NOMO-1 treated with dmso at 0.1 percent for 144 hours (cell line): ENCODE data around the gene MPZL1.

Experiments used
- DNase-seq: peaks from one replicate; lab custom pipeline; 2025; ENCODE audit not compliant: unreplicated experiment; lab: John Stamatoyannopoulos, UW

Gene MPZL1

DNA sequence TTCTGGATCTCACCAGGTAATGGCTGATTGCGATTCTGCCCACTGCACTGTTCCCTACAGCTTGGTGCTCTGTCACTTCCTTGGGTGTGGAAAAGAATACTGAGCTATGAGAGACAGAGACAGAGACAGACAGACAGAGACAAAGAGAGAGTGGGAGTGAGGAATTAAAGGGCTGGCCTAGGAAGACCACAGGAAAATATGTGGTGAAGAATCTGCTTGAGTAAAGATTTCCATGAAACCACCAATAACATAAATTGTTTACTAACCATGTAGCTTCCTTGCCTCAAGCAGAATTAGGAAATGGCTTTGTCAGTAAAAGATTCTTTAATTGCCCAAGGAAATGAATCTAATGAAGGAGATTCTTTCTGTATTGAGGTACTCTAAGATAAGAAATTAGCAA is 54.4 kb downstream of the MPZL1 start:
- no peak for DNase-seq

DNA sequence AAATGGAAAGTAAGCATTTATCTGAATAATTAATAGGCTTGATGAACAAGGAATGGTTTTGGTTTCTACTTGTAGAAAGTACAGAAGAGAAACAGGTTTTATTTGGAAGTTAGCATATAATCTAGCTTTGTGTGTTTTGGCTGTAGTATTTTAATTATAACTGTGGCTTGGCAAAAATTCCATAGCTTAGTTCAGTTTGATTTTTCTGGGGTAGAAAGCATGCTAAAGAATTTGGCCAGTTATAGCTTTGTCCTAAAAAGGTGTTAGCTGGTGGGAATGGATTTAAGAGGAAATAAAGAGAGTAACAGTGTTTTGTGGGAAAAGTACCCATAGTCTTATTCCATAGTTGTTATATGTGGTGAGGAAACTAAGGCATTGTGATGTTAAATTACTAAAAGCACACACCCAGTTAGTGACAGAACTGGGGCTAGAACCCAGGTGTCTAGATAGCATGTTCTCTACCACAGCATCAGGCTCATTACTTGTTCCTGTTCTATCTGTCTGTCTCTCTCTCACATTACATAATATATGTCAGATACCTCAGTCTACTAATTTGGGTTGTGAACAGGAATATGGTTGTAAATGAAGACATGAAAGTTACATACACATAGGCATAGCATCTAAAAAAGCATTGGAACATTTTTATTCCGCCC is 55.0 kb downstream of the MPZL1 start:
- no peak for DNase-seq

GRCh38 chr1:167777269-167777650 is 55.5 kb downstream of the MPZL1 start:
- no peak for DNase-seq

GRCh38 chr1:167781558-167781957 is 59.8 kb downstream of the MPZL1 start:
- DNase-seq, result no peak

- DNase-seq, result no peak
Observed at GRCh38 chr1:167782946-167783345, 61.2 kb downstream of the MPZL1 start.

- DNase-seq, result no peak
Observed at GRCh38 chr1:167784876-167785550, 63.2 kb downstream of the MPZL1 start.

- no peak for DNase-seq
Observed at GRCh38 chr1:167786502-167786901, 64.7 kb downstream of the MPZL1 start.

- no peak for DNase-seq
Observed at GRCh38 chr1:167789501-167789900, 67.7 kb downstream of the MPZL1 start.

- no peak for DNase-seq
Observed at GRCh38 chr1:167790117-167790516, 68.3 kb downstream of the MPZL1 start.

DNA sequence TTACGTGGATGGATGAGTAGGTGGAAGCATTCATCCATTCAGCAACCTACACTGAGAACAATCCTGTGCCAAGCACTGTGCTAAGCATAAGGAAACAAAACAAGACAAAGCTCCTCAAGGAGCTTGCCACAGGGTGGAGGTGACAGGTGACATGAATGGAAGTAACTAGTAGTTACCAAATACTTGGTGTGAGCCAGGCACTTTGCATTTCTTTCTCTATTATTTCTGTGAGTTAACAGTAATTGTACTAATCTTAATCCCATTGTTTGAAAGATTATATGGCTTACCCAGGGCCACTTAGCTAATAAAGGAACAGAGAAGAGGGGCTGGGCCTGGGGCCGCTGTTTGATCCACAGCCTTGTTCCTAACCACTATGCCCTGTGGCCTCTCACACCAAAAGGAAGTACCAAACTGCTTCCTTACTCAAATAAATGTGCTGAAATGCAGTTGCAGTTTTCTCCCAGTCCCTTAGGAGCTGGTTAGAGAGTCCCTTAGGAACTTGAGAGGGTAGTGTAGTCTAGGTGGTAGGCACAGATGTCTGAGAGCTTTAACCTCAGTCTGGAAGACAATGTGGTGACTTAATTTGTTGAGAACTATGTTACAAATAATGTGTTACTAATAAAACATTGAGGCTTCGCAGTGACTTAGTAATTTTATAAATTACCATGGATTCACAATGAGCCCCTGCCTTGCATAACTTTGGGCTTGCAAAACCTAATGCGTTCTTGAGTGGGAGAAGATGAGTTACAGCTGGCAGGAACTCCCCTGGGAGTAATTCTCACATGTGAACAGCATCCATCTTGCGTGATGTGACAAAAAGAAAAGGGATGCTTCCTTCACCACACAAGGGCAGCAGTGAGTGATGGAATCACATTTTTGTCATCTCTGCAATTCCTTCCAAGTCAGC is 69.8 kb downstream of the MPZL1 start:
- peak; percentile 8 for DNase-seq

DNA sequence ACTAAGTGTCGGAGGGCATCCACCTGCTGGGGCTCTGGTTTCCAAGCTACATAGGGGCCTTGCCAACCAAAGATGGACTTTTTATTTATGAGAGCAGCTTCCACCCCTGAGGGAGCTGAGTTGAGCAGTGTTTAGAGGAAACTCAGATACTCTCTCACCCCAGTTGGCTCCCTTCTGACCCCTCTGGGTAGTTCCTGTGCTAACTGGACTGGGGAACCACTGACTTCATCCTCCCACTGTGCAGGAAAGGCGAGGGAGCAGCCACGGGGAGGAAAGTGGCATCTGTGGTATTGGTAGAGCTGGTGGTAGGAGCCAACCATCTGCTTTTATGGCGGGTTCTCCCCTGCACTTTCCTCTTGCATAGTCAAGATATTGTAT is 70.4 kb downstream of the MPZL1 start:
- DNase-seq, result no peak

- no peak for DNase-seq
Observed at GRCh38 chr1:167794043-167794442, 72.3 kb downstream of the MPZL1 start.

DNA sequence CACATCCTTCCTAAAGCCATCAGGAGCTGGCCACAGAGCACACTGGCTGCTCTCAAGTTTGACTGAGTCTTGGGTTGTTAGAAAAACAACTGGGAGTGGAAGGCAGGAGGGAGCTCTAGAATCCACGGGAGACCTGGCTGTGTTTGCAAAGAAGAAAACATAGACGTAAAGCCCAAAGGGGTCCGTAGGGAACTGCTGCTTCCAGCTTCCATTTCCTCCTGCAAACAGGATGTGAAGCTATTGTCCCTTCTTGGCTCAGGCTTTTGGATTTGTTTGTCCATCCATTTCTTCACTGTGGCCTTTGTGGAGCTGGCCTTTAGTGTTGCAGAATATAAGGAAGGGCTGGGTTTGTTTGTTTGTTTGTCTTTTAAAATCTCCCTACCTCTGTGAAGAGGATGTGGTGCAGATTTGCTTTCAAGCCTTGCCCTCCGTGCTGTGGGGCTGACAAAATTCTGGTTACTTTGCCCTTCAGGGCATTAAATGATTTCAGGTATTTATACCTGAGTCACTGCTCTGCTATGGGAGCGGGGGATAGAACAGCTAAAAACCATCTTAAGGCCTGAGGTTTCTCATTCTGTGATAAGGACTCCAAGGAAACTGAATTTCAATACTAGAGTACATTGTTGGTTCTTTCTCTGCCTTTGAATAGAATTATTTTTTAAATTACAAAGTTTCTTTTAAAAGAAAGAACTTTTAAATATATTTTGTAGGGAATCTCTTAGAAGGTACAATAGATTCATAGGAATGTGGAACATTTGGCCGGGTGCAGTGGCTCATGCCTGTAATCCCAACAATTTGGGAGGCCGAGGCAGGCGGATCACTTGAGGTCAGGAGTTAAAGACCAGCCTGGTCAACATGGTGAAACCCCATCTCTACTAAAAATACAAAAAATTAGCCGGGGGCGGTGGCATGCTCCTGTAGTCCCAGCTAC is 74.3 kb downstream of the MPZL1 start:
- no peak for DNase-seq

GRCh38 chr1:167797015-167797414 is 75.2 kb downstream of the MPZL1 start:
- DNase-seq, result peak; percentile 69

GRCh38 chr1:167798952-167799351 is 77.2 kb downstream of the MPZL1 start:
- no peak for DNase-seq

DNA sequence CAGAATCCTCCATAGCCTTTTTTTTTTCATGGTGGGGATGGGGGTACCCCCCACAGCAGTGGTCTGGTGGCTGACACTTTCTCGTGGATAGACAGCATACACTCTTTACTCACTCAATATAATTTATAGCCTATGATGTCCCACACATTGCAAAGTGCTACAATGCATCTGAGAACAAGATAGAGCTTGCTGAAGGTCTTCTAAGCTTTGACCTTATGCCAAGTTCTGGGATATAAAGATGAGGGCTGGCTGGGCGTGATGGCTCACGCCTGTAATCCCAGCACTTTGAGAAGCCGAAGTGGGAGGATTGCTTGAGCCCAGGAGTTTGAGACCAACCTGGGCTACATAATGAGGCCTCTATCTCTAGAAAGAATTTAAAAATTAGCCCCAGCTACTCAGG is 78.0 kb downstream of the MPZL1 start:
- no peak for DNase-seq

- no peak for DNase-seq
Observed at GRCh38 chr1:167800251-167800650, 78.5 kb downstream of the MPZL1 start.

DNA sequence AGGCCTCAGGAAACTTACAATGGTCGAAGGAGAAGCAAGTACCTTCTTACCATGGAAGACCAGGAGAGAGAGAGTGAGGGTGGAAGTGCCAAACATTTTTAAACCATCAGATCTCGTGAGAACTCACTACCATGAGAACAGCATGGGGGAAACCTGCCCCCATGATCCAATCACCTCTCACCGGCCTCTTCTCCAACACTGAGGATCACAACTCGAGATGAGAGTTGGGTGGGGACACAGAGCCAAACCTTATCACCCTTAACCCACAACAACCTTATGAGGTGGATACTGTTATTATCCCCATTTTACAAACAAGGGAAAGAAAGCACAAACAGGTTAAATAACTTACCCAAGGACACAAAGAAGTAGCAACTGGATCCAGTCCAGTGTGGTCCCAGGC is 80.5 kb downstream of the MPZL1 start:
- DNase-seq, result no peak

DNA sequence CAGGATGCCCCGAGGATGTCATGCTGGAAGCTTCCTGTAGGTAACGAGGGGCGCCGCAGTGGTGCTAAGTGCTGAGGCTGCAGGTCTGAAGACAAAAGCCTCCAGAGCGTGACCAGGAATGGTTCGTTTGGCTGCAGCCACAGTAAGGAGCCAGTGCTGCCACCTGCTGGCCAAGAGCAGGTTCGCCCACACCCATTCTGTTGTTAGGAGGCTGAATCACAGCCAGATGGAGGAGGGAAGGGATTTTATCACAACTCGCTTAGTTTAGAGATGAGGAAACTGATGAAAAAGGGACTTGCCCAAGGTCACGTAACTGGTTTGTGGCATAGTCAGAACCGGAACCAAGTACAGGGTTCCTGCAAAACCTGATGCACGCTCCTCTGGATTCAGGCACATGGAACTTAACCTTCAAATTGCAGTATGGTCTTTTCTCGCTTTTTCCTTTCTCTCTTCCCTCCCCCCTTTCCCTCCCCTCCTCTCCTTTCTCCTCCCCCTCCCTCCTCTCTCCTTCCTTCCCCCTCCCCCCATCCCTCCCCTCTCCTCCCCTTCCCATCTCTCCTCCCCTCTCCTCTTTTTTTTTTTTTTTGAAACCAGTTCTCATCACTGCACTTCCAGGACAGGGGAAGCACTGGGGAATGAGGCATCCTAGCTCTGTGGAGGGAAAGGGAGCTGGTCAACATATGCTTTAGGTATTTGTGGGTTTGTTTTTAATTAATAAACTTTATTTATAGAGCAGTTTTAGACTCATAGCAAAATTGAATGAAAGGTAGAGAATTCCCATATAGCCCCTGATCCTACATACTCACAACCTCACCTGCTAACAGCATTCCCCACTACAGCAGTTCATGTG is 81.8 kb downstream of the MPZL1 start:
- peak; percentile 87 for DNase-seq

GRCh38 chr1:167805041-167805556 is 83.3 kb downstream of the MPZL1 start:
- no peak for DNase-seq
